HepG2 (cell line): ENCODE results near the gene MEF2B. TPM values are rescaled to one million over a fixed set of nuclear protein-coding genes. Genes with fewer than 3 reads are reported as not detected.

Experiments used
- polyA plus RNA-seq, 8 experiments: library from polyadenylated mRNA; depleted of rRNA in 3 of 8; stranded (reverse) in 7 of 8; unstranded in 1 of 8; fragments of >200 nt; fragmentation: Illumina TruSeq in 4 of 8; extraction: Trizol in 4 of 8; gene quantifications; 2 replicates each; pipeline versions ENCODE4 v1.2.1 to v1.2.3, GENCODE V29; 2011 to 2016; ENCODE audit warnings: low read depth in 4 of 8, missing spikeins in 1 of 8, mixed read lengths in 1 of 8; ENCODE audit not compliant: insufficient read depth in 1 of 8
- total RNA-seq, 5 experiments: library from RNA; depleted of rRNA; stranded (reverse); fragments of >200 nt; fragmentation: Illumina TruSeq; extraction: Trizol; gene quantifications; 2 replicates each; pipeline ENCODE4 v1.2.3, GENCODE V29; 2016; ENCODE audit warnings: low read depth in 1 of 5
- TF ChIP-seq, protein P1 (sequence below), 2 experiments: fragments of 450-650 bp in 1 of 2; sonication (generic) in 1 of 2; formaldehyde crosslinking in 1 of 2; IDR thresholded peaks; 2 replicates each; pipeline versions ENCODE4 v1.6.1 to v1.8.0; 2016 to 2022; ENCODE audit warnings: antibody characterized with exemption in 1 of 2, mild to moderate bottlenecking in 1 of 2, missing genetic modification reagents in 1 of 2

Gene MEF2B
- total and polyA plus RNA-seq, 2 of the 13 experiments (the other 11 are each of a cell fraction or from before 2014, with no cell fraction given), result 1.2 to 1.7 TPM

DNA sequence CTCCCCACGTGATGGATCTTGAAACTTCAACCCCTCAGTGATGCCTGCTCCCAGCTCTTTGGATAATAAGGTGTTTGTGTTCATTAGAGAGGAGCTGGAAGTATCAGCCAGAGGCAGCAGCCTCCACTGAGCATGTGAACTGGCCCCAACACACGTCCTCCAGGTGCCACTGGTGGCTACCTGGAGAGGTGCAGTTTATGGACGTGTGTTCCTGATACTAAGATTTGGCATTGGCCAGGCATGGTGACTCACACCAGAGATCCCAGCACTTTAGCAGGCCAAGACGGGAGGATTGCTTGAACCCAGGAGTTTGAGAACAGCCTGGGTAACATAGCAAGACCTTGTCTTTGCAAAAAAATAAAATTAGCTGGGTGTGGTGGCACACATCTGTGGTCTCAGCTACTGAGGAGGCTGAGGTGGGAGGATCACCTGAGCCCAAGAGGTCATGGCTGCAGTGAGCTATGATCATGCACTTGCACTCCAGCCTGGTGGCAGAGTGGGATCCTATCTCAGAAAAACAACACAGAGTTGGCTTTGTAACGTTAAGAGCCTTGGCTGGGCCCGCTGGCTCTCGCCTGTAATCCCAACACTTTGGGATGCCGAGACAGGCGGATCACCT lies 71.9 kb downstream of the MEF2B start (continued):
- TF ChIP-seq, protein P1, sequence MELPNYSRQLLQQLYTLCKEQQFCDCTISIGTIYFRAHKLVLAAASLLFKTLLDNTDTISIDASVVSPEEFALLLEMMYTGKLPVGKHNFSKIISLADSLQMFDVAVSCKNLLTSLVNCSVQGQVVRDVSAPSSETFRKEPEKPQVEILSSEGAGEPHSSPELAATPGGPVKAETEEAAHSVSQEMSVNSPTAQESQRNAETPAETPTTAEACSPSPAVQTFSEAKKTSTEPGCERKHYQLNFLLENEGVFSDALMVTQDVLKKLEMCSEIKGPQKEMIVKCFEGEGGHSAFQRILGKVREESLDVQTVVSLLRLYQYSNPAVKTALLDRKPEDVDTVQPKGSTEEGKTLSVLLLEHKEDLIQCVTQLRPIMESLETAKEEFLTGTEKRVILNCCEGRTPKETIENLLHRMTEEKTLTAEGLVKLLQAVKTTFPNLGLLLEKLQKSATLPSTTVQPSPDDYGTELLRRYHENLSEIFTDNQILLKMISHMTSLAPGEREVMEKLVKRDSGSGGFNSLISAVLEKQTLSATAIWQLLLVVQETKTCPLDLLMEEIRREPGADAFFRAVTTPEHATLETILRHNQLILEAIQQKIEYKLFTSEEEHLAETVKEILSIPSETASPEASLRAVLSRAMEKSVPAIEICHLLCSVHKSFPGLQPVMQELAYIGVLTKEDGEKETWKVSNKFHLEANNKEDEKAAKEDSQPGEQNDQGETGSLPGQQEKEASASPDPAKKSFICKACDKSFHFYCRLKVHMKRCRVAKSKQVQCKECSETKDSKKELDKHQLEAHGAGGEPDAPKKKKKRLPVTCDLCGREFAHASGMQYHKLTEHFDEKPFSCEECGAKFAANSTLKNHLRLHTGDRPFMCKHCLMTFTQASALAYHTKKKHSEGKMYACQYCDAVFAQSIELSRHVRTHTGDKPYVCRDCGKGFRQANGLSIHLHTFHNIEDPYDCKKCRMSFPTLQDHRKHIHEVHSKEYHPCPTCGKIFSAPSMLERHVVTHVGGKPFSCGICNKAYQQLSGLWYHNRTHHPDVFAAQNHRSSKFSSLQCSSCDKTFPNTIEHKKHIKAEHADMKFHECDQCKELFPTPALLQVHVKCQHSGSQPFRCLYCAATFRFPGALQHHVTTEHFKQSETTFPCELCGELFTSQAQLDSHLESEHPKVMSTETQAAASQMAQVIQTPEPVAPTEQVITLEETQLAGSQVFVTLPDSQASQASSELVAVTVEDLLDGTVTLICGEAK (IDR thresholded peaks at IDR 0.05), result no peak
- TF ChIP-seq, protein P1 (CRISPR knock-in tag; IDR thresholded peaks at IDR 0.05), result no peak
